Right lobe of liver (tissue), 4 donors: ENCODE data around the gene ANO9.
"Not testable (repeated sequence)": the region's sequence is repeated elsewhere in the genome, so short reads cannot be mapped to it uniquely, and the experiment has no call there.

Experiments
- CTCF ChIP-seq, 4 donors: fragments of 200-600 bp in 3 of 4; fragments of 450-650 bp in 1 of 4; IDR thresholded peaks; one replicate each; pipeline versions ENCODE4 v1.5.1 to v1.8.0; 2016 to 2022; ENCODE audit warnings: antibody characterized with exemption in 4 of 4, mild to moderate bottlenecking in 2 of 4
- POLR2A ChIP-seq: fragments of 450-650 bp; IDR thresholded peaks from one replicate; pipeline ENCODE4 v1.6.1; 2017; ENCODE audit warnings: antibody characterized with exemption, mild to moderate bottlenecking
- donor health status: DM: no; HTN: no; CAD: no.
- donor health status: DM: no; HTN: no; CAD: no.
- donor health status: DM: no; HTN: yes; CAD: no.

GRCh38 chr11:424766-425165 lies 17.0 kb downstream of the ANO9 start:
- not testable (repeated sequence) for TF ChIP-seq CTCF (IDR thresholded peaks at IDR 0.05); POLR2A
